Measurements from ENCODE around the gene SLC25A22. TPM values are rescaled to one million over a fixed set of nuclear protein-coding genes. Genes with fewer than 3 reads are reported as not detected.

SLC25A22 gene
- total RNA-seq, 1 donor from 2014 or later: 10.3 TPM

GRCh38 chr11:841981-842369 is 43.9 kb upstream of the SLC25A22 start:
- Histone ChIP-seq H3K27ac (peak overlapping the region; percentile 86), H3K9me3 (no peaks in the 10 kb centered on the region), H3K36me3 (peaks cover 0 to 36% of the 10 kb centered on the region in 2 donors), H3K4me1 (peaks cover 90% of the 10 kb centered on the region), H3K27me3 (no peaks in the 10 kb centered on the region), H3K4me3 (peak overlapping the region; percentile 82 to 99)
- TF ChIP-seq POLR2AphosphoS5 (IDR thresholded peaks at IDR 0.05; ENCODE audit: insufficient read depth in 1 of 2, low read depth in 1 of 2) (no peak), CTCF (IDR thresholded peaks at IDR 0.05) (no peak), POLR2A (IDR thresholded peaks at IDR 0.05) (no peak)
- intact Hi-C loops (cut with DNase I): loop anchor here (5.0 kb wide), 1 partner anchor 35 kb away; the partner anchor contains the start of genes PIDD1 and RPLP2
- DNase-seq (ENCODE audit: extremely low spot score in 2 of 2): no peak

DNA sequence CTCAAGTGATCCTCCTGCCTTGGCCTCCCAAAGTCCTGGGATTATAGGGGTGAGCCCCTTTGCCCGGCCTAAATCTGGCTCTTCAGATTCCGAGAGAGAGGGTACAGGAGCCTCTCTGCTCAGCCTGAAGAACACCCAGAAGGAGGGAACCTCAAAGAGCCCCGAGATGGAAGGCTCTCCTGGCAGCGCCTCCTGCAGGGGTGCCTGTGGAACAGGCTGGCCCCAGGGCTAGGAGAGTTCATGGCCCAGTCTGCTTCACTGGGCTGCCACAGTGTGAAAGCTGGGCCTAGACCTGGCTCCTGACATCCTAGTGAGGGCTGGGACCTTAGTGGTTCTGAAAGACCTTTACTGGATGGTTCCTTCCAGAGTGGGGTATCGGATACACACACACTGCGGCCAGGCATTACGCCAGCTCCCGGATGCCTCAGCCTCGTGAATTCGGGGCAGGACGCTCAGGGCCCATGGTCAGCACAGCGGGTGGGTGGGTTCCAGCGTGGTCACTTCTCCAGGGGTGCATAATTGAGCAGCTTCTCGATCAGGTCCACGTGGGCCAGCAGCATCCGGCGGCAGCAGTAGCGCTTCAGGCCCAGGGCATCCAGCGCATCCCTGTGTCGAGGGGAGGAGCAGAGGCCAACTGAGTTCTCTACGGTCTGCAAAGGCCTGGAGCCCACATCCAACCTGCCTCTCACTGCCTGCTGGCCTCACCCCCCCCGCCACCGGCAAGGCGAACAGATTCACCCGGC is 42.0 kb upstream of the SLC25A22 start:
- Histone ChIP-seq H3K27me3 (no peaks in the 10 kb centered on the region), H3K4me3 (no peak overlapping the region), H3K27ac (no peak overlapping the region), H3K9me3 (no peaks in the 10 kb centered on the region), H3K4me1 (peaks cover 83% of the 10 kb centered on the region), H3K36me3 (peaks cover 0 to 48% of the 10 kb centered on the region in 2 donors)
- TF ChIP-seq POLR2AphosphoS5 (IDR thresholded peaks at IDR 0.05; ENCODE audit: insufficient read depth in 1 of 2, low read depth in 1 of 2) (no peak), CTCF (IDR thresholded peaks at IDR 0.05) (no peak), POLR2A (IDR thresholded peaks at IDR 0.05) (no peak)
- intact Hi-C loops (cut with DNase I): loop anchor here (5.0 kb wide), 1 partner anchor 33 kb away; the partner anchor contains the start of genes PIDD1 and RPLP2
- DNase-seq (ENCODE audit: extremely low spot score in 2 of 2): no peak

DNA sequence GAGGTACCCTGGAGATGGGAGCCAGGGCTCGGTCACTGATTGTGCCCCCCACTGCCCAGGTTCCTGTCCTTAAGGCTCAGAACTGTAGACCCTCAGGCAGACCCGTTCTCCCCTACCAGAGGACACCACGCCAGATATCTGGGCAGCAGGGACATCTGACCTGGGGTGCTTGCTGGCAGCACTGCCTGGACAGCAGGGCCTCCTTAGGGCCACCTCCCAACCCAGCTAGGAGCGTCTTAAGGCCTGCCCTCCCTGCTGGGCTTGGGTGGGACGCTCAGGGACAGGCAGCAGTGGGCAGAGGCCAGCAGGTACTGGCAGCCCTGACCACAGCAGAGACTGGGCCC is 41.2 kb upstream of the SLC25A22 start:
- H3K27ac ChIP-seq: no peak overlapping the region
- intact Hi-C loops (cut with DNase I): no loop called here
- peaks cover 83% of the 10 kb centered on the region for H3K4me1 ChIP-seq
- no peak overlapping the region for H3K4me3 ChIP-seq
- H3K9me3 ChIP-seq: no peaks in the 10 kb centered on the region
- TF ChIP-seq POLR2AphosphoS5 (IDR thresholded peaks at IDR 0.05; ENCODE audit: insufficient read depth in 1 of 2, low read depth in 1 of 2) (no peak), CTCF (IDR thresholded peaks at IDR 0.05) (no peak), POLR2A (IDR thresholded peaks at IDR 0.05) (no peak)
- no peaks in the 10 kb centered on the region for H3K27me3 ChIP-seq
- DNase-seq (ENCODE audit: extremely low spot score in 2 of 2): no peak
- peaks cover 0 to 48% of the 10 kb centered on the region in 2 donors for H3K36me3 ChIP-seq

GRCh38 chr11:838441-839279 is 40.6 kb upstream of the SLC25A22 start:
- Histone ChIP-seq H3K9me3 (no peaks in the 10 kb centered on the region), H3K36me3 (peaks cover 0 to 48% of the 10 kb centered on the region in 2 donors), H3K27ac (no peak overlapping the region), H3K4me1 (peaks cover 83% of the 10 kb centered on the region), H3K4me3 (no peak overlapping the region), H3K27me3 (no peaks in the 10 kb centered on the region)
- no peak for DNase-seq (ENCODE audit: extremely low spot score in 2 of 2)
- TF ChIP-seq POLR2A (IDR thresholded peaks at IDR 0.05): no peak
- TF ChIP-seq POLR2AphosphoS5 (IDR thresholded peaks at IDR 0.05; ENCODE audit: insufficient read depth in 1 of 2, low read depth in 1 of 2): no peak
- no peak for TF ChIP-seq CTCF (IDR thresholded peaks at IDR 0.05)
- intact Hi-C loops (cut with DNase I): no loop called here
